ENCODE measurements around the gene DHX30.

GRCh38 chr3:47846880-47847248, 43.9 kb downstream of the DHX30 start:
- TF ChIP-seq CTCF (IDR thresholded peaks at IDR 0.05) (no peak), POLR2AphosphoS5 (IDR thresholded peaks at IDR 0.05) (no peak)
